ENCODE results near the gene CENPA.
"Not testable (repeated sequence)": the region's sequence is repeated elsewhere in the genome, so short reads cannot be mapped to it uniquely, and the experiment has no call there.

CENPA gene

DNA sequence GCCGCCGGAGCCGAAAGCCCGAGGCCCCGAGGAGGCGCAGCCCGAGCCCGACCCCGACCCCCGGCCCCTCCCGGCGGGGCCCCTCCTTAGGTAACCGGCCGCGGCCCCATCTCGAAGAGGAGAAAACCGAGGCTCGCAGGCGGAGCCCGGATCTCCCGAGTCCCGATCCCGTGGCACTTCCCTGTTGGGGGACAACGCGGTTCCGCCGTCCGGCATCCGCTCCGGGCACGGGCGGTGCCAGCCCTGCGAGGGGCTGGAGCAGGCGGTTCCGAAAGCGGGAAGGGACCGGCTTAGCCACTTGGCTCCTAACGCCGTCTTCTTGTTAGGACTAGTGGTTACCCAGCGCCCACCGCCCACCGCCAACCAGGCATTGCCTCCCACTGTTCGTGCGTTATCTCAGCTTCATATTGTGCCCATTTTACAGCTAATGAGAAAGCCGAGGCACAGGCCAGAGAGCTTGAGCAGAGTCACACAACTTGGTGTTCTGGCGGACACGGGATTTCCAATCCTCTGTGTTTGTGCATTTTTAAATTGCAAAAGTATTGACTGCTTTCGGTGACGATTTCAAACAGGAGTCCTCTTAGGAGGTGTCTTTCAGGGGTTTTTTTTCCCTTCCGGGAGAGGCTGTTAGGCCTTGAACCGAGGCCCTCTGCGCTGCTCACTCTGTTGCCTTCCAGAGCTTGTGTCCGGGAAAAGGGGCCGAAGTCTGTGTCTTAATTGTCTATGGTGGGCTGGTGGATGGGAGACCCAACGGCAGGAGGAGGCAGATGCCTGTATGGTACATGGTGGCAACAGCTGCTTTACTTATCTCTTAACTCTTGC lies 562 bp downstream of the CENPA start:
- DNase-seq (no peak), ATAC-seq (replicated peaks) (no peak)
- no peaks in the 10 kb centered on the region for H3K27me3 Mint-ChIP-seq
- no peak overlapping the region for H3K27ac Mint-ChIP-seq
- peak overlapping the region; percentile 80 to 83 for H3K4me3 Mint-ChIP-seq
- peaks cover 7% of the 10 kb centered on the region for H3K36me3 Mint-ChIP-seq (ENCODE audit: insufficient read depth)
- H3K9me3 Mint-ChIP-seq: no peaks in the 10 kb centered on the region
- H3K4me1 Mint-ChIP-seq (ENCODE audit: low read depth in 2 of 2): peaks cover 8 to 13% of the 10 kb centered on the region in 2 donors

DNA sequence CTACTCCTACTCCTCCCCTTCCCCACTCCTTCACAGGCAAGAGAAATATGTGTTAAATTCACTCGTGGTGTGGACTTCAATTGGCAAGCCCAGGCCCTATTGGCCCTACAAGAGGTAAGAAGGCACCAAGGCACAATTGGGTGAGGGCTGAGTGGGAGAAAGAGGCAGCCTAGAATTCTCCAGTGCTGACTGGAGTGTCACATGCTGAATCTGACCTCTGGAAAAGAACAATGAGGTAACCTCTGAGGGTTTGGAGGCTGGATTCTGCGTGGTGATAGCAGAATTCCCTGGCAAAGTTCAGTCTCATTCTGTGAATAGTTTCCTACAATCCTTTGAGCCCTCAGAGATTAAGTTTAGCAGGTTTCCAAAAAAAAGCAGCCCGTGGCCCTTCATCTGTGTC lies 6.9 kb downstream of the CENPA start:
- no peaks in the 10 kb centered on the region for H3K9me3 Mint-ChIP-seq
- ATAC-seq (replicated peaks) (no peak), DNase-seq (no peak)
- no peaks in the 10 kb centered on the region for H3K4me1 Mint-ChIP-seq (ENCODE audit: low read depth in 2 of 2)
- no peaks in the 10 kb centered on the region for H3K27me3 Mint-ChIP-seq
- H3K27ac Mint-ChIP-seq: no peak overlapping the region
- no peak overlapping the region for H3K4me3 Mint-ChIP-seq
- no peaks in the 10 kb centered on the region for H3K36me3 Mint-ChIP-seq (ENCODE audit: insufficient read depth)

DNA sequence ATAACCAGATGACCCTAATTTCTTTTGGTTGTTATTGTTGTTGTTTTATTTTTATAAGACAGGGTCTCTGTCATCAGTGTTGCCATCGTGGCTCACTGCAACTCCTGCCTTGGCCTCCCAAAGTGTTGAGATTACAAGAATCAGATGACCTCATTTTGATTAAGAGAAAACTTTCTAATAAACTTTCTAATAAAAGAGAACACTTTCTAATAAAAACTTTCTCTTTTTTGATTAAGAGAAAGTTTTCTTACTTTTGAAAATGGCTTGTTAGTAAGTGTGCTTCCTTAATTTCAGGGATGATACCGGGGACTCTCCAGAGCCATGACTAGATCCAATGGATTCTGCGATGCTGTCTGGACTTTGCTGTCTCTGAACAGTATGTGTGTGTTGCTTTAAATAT lies 7.7 kb downstream of the CENPA start:
- no peaks in the 10 kb centered on the region for H3K4me1 Mint-ChIP-seq (ENCODE audit: low read depth in 2 of 2)
- H3K27me3 Mint-ChIP-seq: no peaks in the 10 kb centered on the region
- no peaks in the 10 kb centered on the region for H3K36me3 Mint-ChIP-seq (ENCODE audit: insufficient read depth)
- no peaks in the 10 kb centered on the region for H3K9me3 Mint-ChIP-seq
- ATAC-seq (replicated peaks): no peak
- no peak for DNase-seq
- no peak overlapping the region for H3K27ac Mint-ChIP-seq
- H3K4me3 Mint-ChIP-seq: no peak overlapping the region

DNA sequence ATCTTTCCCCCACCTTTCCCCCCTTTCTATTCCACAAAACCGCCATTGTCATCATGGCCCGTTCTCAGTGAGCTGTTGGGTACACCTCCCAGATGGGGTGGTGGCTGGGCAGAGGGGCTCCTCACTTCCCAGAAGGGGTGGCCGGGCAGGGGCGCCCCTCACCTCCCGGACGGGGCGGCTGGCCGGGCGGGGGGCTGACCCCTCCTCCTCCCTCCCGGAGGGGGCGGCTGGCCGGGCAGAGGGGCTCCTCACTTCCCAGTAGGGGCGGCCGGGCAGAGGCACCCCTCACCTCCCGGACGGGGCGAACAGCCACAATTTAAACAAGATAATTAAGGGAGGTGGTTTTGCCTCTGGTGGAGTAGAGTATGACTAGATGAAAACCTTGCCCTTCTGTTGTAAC lies 9.3 kb downstream of the CENPA start:
- H3K4me3 Mint-ChIP-seq; DNase-seq; H3K27me3 Mint-ChIP-seq; H3K27ac Mint-ChIP-seq; H3K36me3 Mint-ChIP-seq (ENCODE audit: insufficient read depth); H3K4me1 Mint-ChIP-seq (ENCODE audit: low read depth in 2 of 2); H3K9me3 Mint-ChIP-seq; ATAC-seq (replicated peaks): not testable (repeated sequence)

DNA sequence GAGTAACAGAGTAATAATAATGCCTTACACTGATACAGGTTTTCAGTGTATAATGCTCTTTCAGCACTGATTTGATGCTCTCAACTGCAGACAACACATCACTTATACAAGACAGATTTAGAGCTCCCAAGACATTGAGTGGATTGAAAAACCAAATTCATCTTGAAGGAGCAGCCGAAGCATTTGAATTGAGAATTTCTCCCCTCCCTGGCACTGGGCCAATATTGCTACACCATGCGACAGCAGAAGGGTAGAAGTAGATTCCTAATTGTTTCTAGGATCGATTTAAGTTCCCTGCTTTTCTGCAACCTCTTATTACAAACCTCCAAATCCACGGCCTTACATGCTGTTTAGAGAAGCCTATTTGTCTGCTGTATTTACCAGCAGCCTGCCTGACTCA lies 15.5 kb downstream of the CENPA start:
- Mint-ChIP-seq H3K36me3 (ENCODE audit: insufficient read depth) (no peaks in the 10 kb centered on the region), H3K4me3 (no peak overlapping the region), H3K27ac (no peak overlapping the region), H3K27me3 (peaks cover 0 to 3% of the 10 kb centered on the region in 2 donors), H3K9me3 (no peaks in the 10 kb centered on the region), H3K4me1 (ENCODE audit: low read depth in 2 of 2) (no peaks in the 10 kb centered on the region)
- DNase-seq: no peak
- no peak for ATAC-seq (replicated peaks)

DNA sequence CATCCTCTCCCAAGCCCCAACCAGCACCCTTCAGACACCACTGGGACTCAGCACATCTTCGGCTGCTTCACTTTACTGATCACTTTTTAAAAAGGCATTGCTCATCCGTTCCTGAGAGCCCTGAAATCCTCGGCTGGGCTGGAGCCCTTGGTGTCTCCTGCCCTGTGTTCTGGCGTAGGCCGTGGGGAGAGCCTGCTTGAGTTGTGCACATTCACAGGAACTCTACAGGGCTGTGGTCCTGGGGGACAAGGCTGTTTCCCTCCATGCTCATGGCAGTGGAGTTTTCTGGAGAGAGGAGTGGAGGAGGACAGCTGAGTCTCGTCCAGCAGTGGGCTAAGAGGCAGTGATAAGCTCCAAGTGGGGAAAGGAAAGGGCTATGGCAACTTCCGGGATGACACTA lies 15.9 kb downstream of the CENPA start:
- H3K4me1 Mint-ChIP-seq (ENCODE audit: low read depth in 2 of 2): no peaks in the 10 kb centered on the region
- no peak overlapping the region for H3K27ac Mint-ChIP-seq
- H3K36me3 Mint-ChIP-seq (ENCODE audit: insufficient read depth): no peaks in the 10 kb centered on the region
- DNase-seq (no peak), ATAC-seq (replicated peaks) (no peak)
- no peak overlapping the region for H3K4me3 Mint-ChIP-seq
- peaks cover 0 to 6% of the 10 kb centered on the region in 2 donors for H3K27me3 Mint-ChIP-seq
- no peaks in the 10 kb centered on the region for H3K9me3 Mint-ChIP-seq

DNA sequence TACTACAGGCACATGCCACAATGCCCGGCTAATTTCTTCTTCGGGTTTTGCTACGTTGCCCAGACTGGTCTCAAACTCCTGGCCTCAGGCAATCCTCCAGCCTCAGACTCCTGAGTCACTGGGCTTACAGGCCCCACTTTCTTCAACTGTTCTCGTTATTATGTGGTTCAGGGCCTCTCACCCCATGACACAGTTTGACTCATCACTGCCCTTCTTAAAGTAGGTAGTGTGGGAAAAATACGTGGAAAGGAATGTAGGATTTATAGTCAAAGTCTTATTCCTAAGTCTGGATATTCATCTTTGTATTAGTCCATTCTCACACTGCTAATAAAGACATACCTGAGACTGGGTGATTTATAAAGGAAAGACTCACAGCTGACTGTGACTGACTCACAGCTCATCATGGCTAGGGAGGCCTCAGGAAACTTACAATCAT lies 19.4 kb downstream of the CENPA start:
- no peak overlapping the region for H3K27ac Mint-ChIP-seq
- no peaks in the 10 kb centered on the region for H3K9me3 Mint-ChIP-seq
- H3K27me3 Mint-ChIP-seq: peaks cover 0 to 11% of the 10 kb centered on the region in 2 donors
- H3K4me3 Mint-ChIP-seq: no peak overlapping the region
- H3K36me3 Mint-ChIP-seq (ENCODE audit: insufficient read depth): no peaks in the 10 kb centered on the region
- ATAC-seq (replicated peaks) (no peak), DNase-seq (no peak)
- H3K4me1 Mint-ChIP-seq (ENCODE audit: low read depth in 2 of 2): peaks cover 3 to 4% of the 10 kb centered on the region in 2 donors

DNA sequence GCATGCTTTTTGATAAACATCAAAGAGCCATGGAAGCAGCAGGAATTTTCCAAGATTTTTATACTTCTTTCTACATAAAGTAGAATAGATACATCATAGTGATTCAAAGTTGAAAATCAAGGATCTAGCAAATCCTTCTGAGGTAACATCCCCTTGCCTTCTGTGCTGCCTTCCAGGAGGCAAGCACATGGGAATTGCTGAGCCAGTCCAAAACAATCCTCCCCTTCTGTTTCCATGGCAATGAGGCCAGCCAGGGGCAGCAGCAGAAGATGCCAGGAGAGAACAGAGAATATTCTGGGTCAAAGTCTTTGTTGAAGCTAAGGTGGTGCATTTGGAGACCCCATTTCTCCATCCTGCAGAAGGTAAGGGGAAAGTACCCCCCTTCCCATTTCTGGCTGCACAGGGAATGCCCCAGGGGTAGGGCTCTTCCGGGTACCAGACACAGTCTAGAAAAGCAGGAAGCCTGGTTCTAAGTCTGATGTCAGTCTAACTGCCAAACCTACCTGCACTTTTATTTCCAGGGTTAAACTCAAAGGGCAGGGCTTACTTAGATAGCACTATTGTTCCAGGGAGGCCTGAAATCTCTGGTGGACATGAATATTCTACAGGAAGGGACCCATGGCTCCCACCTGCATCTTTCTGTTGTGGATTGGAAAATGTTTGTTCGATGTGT lies 22.1 kb downstream of the CENPA start:
- H3K36me3 Mint-ChIP-seq (ENCODE audit: insufficient read depth): no peaks in the 10 kb centered on the region
- ATAC-seq (replicated peaks) (no peak), DNase-seq (no peak)
- H3K4me1 Mint-ChIP-seq (ENCODE audit: low read depth in 2 of 2): peaks cover 3 to 5% of the 10 kb centered on the region in 2 donors
- no peaks in the 10 kb centered on the region for H3K9me3 Mint-ChIP-seq
- H3K27ac Mint-ChIP-seq: no peak overlapping the region
- no peak overlapping the region for H3K4me3 Mint-ChIP-seq
- peaks cover 8 to 37% of the 10 kb centered on the region in 2 donors for H3K27me3 Mint-ChIP-seq

DNA sequence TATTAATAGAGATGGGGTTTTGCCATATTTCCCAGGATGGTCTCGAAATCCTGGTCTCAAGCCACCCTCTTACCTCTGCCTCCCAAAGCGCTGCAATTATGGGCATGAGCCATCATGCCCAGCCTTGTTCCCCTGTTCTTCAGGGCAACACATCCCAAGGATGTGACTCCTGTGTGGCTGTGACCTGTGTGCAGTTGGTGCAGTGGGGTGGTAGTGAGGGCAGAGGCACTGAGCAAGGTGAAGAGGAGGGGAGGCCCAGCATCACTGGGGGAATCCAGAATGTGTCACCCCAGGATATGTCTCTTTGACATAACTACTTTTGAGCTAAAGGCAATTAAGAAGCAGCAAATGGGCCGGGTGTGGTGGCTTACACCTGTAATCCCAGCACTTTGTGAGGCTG lies 23.4 kb downstream of the CENPA start:
- ATAC-seq (replicated peaks) (no peak), DNase-seq (no peak)
- Mint-ChIP-seq H3K9me3 (no peaks in the 10 kb centered on the region), H3K4me3 (no peak overlapping the region), H3K4me1 (ENCODE audit: low read depth in 2 of 2) (peaks cover 3 to 5% of the 10 kb centered on the region in 2 donors), H3K36me3 (ENCODE audit: insufficient read depth) (no peaks in the 10 kb centered on the region), H3K27me3 (peaks cover 16 to 48% of the 10 kb centered on the region in 2 donors), H3K27ac (no peak overlapping the region)

DNA sequence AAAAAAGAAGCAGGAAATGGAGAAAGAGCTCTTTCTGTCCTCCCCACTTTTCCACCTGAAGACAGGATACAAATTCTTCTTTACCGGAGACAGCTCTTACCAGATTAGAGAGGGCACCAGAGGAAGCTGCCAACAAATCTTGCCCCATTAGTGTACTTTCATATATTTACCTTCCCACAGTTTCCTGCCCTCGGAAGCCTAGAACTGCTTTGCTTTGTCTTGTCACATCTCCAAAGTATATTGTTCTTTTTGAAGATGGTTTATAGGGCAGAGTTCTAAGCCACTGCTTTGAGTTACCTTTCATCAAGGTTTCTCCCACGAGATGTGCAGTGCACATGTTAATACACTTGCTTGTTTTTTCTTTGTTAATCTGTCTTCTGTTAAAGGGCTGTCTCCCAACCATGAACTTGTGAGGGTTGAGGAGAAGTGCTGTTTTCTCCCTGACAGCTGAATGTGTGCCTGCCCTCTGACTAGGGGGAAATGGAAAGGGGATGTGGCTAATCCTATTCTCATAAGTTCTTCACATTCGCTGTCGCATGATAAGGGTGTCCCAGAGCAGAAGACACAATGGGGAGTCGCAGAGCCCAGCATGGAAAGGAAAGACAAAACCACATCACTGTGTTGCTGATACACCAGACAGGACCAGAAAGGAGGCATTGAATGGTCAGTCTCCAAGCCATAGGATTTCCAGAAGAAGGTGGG lies 24.2 kb downstream of the CENPA start:
- Mint-ChIP-seq H3K27me3 (peaks cover 17 to 51% of the 10 kb centered on the region in 2 donors), H3K36me3 (ENCODE audit: insufficient read depth) (no peaks in the 10 kb centered on the region), H3K4me3 (no peak overlapping the region), H3K27ac (no peak overlapping the region), H3K4me1 (ENCODE audit: low read depth in 2 of 2) (peaks cover 3 to 5% of the 10 kb centered on the region in 2 donors), H3K9me3 (no peaks in the 10 kb centered on the region)
- DNase-seq (no peak), ATAC-seq (replicated peaks) (no peak)

DNA sequence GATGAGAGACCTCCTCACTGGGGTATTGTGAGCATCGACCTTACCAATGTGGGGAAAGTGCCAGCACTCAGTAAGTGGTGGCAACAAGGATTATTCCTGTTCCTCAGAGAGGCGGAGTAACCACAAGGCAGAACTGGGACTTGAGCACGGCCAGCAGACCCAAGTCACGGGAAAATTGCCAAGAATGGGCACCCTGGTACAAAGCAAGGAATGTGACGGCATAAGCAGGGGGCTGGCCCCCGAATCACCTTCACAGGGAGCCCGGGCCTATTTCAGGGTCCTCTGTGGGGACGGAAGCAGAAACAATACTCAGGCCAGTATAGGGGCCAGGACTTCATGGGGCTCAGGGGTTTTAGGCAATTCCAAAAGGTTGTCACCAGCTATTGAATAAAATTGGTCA lies 25.4 kb downstream of the CENPA start:
- Mint-ChIP-seq H3K36me3 (ENCODE audit: insufficient read depth) (no peaks in the 10 kb centered on the region), H3K4me3 (no peak overlapping the region), H3K9me3 (no peaks in the 10 kb centered on the region), H3K27ac (no peak overlapping the region), H3K4me1 (ENCODE audit: low read depth in 2 of 2) (peaks cover 4 to 5% of the 10 kb centered on the region in 2 donors), H3K27me3 (peaks cover 24 to 57% of the 10 kb centered on the region in 2 donors)
- ATAC-seq (replicated peaks): no peak
- no peak for DNase-seq

DNA sequence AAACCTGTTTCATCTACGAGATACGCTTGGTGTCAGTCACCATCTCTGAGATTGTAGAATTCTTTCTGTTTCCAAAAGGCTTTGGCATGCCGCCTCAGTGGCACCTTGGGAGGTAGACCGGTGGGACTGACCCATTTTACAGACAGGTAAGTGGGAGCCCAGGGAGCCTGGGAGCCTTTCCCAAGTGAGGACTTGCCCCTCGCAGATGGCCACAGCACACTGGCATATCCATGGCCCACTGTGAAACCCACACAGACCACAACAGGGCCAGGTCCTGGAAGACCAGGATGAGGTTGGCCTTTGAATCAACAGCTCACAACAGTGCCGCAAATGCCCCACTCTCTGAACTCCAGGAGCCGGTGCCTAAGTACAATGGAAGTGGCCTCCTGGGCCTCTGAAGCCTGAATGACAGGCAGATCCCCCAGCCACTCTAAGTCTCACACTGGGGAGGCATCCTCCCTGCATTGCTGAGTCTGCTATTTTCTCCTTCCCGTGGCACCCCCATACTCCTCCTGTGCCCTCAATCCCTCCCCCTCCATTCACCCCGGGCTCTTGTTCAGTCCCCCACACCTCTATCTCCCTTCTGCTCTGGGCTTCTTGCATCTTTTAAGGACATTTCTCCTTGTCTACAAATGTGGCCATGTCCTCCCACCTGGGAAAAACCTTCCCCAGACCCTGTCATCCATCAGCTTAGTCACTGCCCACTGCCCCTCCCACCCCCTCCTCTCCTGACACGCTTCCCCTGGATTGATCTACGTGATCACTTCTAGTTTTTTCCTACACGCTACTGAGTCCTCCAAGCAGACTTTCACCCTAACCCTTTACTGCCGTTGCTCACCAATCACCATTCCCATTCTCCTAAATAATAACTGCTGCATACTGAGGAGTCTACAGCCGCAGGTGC lies 26.2 kb downstream of the CENPA start:
- H3K27me3 Mint-ChIP-seq: peaks cover 30 to 61% of the 10 kb centered on the region in 2 donors
- H3K36me3 Mint-ChIP-seq (ENCODE audit: insufficient read depth): no peaks in the 10 kb centered on the region
- no peak for ATAC-seq (replicated peaks)
- no peak overlapping the region for H3K27ac Mint-ChIP-seq
- no peak for DNase-seq
- H3K4me1 Mint-ChIP-seq (ENCODE audit: low read depth in 2 of 2): peaks cover 5 to 8% of the 10 kb centered on the region in 2 donors
- no peaks in the 10 kb centered on the region for H3K9me3 Mint-ChIP-seq
- H3K4me3 Mint-ChIP-seq: no peak overlapping the region

DNA sequence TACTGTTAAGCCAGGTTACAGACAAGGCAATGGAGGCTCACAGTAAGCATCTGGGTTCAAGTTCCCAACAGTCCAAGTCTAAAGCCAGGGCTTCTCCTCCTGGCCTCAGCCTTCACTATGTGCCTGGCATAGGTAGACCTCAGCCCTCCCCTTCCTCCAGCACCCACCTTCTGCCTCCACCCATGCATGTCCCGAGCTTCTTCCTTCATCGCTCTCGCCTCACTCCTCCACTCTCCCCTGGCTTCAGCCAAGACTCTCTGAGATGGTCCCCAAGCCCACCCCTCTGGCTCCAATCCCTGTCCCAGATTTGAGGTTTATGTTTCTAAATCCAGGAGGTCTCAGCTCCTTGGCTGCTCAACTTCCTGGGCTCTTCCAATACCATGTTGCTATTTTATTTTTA lies 26.9 kb downstream of the CENPA start:
- Mint-ChIP-seq H3K9me3 (no peaks in the 10 kb centered on the region), H3K27ac (no peak overlapping the region), H3K4me3 (no peak overlapping the region), H3K36me3 (ENCODE audit: insufficient read depth) (no peaks in the 10 kb centered on the region), H3K4me1 (ENCODE audit: low read depth in 2 of 2) (peaks cover 5 to 8% of the 10 kb centered on the region in 2 donors), H3K27me3 (peaks cover 30 to 68% of the 10 kb centered on the region in 2 donors)
- no peak for ATAC-seq (replicated peaks)
- DNase-seq: no peak
